IPS-15b (cell line): ENCODE data around the gene KRTAP10-10.
"Not testable (repeated sequence)": the region's sequence is repeated elsewhere in the genome, so short reads cannot be mapped to it uniquely, and the experiment has no call there.

Experiments
- H3K27me3 ChIP-seq: one replicate; pipeline ENCODE4 v1.6.1; 2013; ENCODE audit warnings: low read length; ENCODE audit not compliant: control insufficient read depth, insufficient read depth
- H3K36me3 ChIP-seq: one replicate; pipeline ENCODE4 v1.6.1; 2013; ENCODE audit warnings: low read length; ENCODE audit not compliant: control insufficient read depth, insufficient read depth
- H3K4me1 ChIP-seq: one replicate; pipeline ENCODE4 v1.6.1; 2013; ENCODE audit warnings: mild to moderate bottlenecking, low read length; ENCODE audit not compliant: control insufficient read depth, insufficient read depth
- H3K4me3 ChIP-seq: one replicate; pipeline ENCODE4 v1.5.1; 2013; ENCODE audit warnings: low read depth, low read length
- H3K9ac ChIP-seq: one replicate; pipeline ENCODE4 v1.6.1; 2013; ENCODE audit warnings: low read depth, mild to moderate bottlenecking, low read length
- H3K9me3 ChIP-seq: one replicate; pipeline ENCODE4 v1.6.1; 2013; ENCODE audit warnings: mild to moderate bottlenecking, low read length; ENCODE audit not compliant: control insufficient read depth, insufficient read depth

The KRTAP10-10 gene

DNA sequence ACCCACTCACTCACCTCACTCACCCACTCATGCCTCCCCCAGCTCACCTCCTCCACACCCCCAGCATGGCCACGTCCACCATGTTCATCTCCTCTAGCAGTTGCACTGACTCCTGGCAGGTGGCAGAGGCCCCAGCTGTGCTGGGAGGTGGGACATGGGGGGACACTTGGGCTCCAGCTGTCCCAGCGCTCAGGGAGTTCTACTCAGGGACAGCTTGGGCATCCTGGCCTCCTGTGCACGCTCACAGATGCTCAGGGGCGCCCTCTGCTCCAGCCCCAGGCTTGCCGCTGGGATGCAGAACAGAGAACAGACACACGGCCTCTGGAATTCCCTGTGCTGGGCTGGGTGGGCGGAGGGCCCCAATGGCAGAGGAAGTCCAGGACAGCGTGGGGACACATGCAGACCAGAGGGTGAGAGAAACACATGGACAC, 20.1 kb upstream of the KRTAP10-10 start:
- no peaks in the 10 kb centered on the region for H3K4me1 ChIP-seq

DNA sequence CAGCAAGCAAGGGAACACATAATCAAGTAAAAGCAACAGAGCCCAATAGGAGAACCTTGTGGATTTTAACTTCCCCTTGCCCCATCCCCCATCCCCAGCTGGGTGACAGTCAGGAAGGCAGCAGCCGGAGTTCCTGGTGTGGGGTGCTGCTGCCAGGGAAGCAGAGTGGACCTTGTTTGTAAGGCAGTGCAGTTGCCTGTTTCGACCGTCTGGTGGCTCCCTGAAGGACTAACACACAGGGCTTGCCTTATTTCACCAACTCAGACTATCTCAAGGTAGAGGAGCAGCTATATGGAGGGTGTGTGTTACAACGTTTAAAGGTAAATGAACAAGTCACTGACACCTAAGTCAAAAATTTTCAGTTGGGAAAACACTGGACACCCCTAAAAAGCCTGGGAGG, 18.7 kb upstream of the KRTAP10-10 start:
- Histone ChIP-seq H3K4me1 (no peaks in the 10 kb centered on the region), H3K36me3 (no peaks in the 10 kb centered on the region), H3K9me3 (peaks cover 3% of the 10 kb centered on the region), H3K9ac (no peak overlapping the region), H3K27me3 (no peaks in the 10 kb centered on the region), H3K4me3 (no peak overlapping the region)

More for the DNA sequence above, 20.1 kb upstream of the KRTAP10-10 start:
- H3K4me3 ChIP-seq = no peak overlapping the region
- no peaks in the 10 kb centered on the region for H3K36me3 ChIP-seq
- H3K9ac ChIP-seq = no peak overlapping the region
- H3K27me3 ChIP-seq = no peaks in the 10 kb centered on the region
- H3K9me3 ChIP-seq = no peaks in the 10 kb centered on the region

- Histone ChIP-seq H3K36me3 (no peaks in the 10 kb centered on the region), H3K4me3 (no peak overlapping the region), H3K27me3 (no peaks in the 10 kb centered on the region), H3K4me1 (no peaks in the 10 kb centered on the region), H3K9me3 (peaks cover 6% of the 10 kb centered on the region), H3K9ac (no peak overlapping the region)
Measured at GRCh38 chr21:44618909-44619308, 18.2 kb upstream of the KRTAP10-10 start.

DNA sequence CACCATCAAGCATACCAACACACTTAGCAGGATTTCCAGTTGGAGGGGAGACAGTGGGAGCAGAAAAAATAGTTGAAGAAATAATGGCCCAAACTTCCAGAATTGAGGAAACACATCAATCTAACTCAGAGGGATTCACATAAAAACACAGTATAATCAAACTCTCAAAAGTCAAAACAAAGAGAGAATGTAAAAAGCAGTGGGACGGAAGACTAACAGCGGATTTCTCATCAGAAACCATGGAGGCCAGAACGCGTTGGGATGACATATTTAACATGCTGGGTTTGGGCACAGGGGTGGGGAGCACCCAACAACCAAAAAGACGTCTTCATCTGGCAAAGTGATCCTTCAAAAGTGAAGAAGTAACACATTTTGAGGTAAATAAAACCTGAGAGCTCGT, 17.3 kb upstream of the KRTAP10-10 start:
- no peaks in the 10 kb centered on the region for H3K27me3 ChIP-seq
- no peaks in the 10 kb centered on the region for H3K36me3 ChIP-seq
- no peak overlapping the region for H3K9ac ChIP-seq
- no peaks in the 10 kb centered on the region for H3K4me1 ChIP-seq
- H3K4me3 ChIP-seq = no peak overlapping the region
- peaks cover 8% of the 10 kb centered on the region for H3K9me3 ChIP-seq

DNA sequence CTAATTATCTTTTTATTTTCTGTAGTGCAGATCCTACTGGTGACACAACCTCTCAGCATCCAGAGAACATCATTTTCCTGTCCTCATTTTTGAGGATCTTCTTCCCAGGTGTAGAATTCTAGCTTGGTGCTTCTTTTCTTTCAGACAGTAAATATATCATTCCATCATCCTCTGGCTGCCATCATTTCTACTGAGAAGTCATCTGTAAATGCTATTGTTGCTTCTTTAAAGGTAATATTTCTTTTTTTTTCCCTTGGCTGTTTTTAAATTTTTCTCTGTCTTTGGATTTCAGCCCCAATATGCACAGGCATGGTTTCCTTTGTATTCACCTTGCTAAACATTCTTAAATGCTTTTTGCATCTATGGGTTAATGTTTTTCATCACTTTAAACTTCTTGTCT, 13.6 kb upstream of the KRTAP10-10 start:
- Histone ChIP-seq H3K27me3 (no peaks in the 10 kb centered on the region), H3K9me3 (peaks cover 8% of the 10 kb centered on the region), H3K4me1 (no peaks in the 10 kb centered on the region), H3K4me3 (no peak overlapping the region), H3K36me3 (no peaks in the 10 kb centered on the region), H3K9ac (no peak overlapping the region)

DNA sequence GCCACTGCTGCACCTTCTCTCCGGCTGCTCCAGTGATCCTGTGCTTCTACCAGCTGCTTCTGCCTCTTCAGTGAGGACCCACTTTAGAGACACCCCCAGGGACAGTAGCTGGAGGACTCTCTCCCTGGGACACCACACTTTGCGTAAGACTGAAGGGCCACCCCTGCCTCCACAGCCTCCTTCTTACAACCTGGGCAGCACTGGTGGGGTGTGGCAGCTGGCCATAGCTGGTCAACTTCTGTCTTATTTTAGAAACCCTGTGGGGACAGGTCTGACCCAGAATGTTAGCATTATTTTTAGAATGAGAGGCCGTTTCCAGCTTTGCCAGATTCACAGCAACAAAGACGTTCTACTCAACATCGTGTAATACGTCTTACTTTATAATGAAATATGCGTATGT, 11.4 kb upstream of the KRTAP10-10 start:
- Histone ChIP-seq H3K27me3 (no peaks in the 10 kb centered on the region), H3K4me3 (no peak overlapping the region), H3K9me3 (peaks cover 8% of the 10 kb centered on the region)

DNA sequence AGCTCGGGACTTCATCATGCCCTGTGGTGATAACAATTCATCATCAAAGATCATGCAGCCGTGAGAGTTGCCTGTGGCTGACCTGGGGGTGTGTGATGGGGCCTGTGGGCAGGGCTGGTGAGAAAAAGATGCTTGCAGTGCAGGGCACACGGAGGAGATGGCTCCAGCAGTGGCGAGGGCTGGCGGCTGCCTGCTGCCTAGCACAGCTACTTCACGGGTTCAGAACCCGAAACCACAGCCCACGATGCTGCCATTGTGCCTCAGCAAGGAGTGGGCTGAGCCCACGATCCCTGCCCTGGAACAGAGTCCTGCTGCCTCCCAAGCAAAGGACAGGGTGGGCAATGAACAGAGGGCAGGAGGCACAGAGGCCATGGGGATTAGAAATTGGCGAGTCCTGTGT, 10.9 kb upstream of the KRTAP10-10 start:
- peaks cover 8% of the 10 kb centered on the region for H3K9me3 ChIP-seq
- H3K4me1 ChIP-seq = no peaks in the 10 kb centered on the region
- H3K27me3 ChIP-seq = no peaks in the 10 kb centered on the region
- no peak overlapping the region for H3K4me3 ChIP-seq
- H3K9ac ChIP-seq = no peak overlapping the region
- no peaks in the 10 kb centered on the region for H3K36me3 ChIP-seq

More for the DNA sequence above, 11.4 kb upstream of the KRTAP10-10 start:
- H3K9ac ChIP-seq = no peak overlapping the region
- H3K36me3 ChIP-seq = no peaks in the 10 kb centered on the region
- no peaks in the 10 kb centered on the region for H3K4me1 ChIP-seq

- Histone ChIP-seq H3K9me3 (peaks cover 8% of the 10 kb centered on the region), H3K36me3 (no peaks in the 10 kb centered on the region), H3K4me3 (no peak within 1 kb of the TSS), H3K27me3 (no peaks in the 10 kb centered on the region), H3K9ac (no peak within 1 kb of the TSS), H3K4me1 (no peaks in the 10 kb centered on the region)
Measured at GRCh38 chr21:44626673-44627143, 10.4 kb upstream of the KRTAP10-10 start, which contains the start of gene KRTAP10-9. Gene KRTAP10-9 (plus strand): TSS chr21:44627093. CDS start chr21:44627172, 79 bp downstream.

DNA sequence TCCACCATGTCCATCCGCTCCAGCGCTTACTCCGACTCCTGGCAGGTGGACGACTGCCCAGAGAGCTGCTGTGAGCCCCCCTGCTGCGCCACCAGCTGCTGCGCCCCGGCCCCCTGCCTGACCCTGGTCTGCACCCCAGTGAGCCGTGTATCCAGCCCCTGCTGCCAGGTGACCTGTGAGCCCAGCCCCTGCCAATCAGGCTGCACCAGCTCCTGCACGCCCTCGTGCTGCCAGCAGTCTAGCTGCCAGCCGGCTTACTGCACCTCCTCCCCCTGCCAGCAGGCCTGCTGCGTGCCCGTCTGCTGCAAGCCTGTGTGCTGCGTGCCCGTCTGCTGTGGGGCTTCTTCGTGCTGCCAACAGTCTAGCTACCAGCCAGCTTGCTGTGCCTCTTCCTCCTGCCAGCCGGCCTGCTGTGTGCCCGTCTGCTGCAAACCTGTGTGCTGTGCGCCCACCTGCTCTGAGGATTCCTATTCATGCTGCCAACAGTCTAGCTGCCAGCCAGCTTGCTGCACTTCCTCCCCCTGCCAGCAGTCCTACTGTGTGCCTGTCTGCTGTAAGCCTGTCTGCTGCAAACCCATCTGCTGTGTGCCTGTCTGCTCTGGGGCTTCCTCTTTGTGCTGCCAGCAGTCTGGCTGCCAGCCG, 9.9 kb upstream of the KRTAP10-10 start:
- not testable (repeated sequence) for H3K9ac ChIP-seq, H3K9me3 ChIP-seq, H3K4me3 ChIP-seq, H3K36me3 ChIP-seq, H3K4me1 ChIP-seq, H3K27me3 ChIP-seq

GRCh38 chr21:44627831-44628233, 9.3 kb upstream of the KRTAP10-10 start:
- H3K9me3 ChIP-seq, H3K4me3 ChIP-seq, H3K4me1 ChIP-seq, H3K36me3 ChIP-seq, H3K9ac ChIP-seq, H3K27me3 ChIP-seq: not testable (repeated sequence)

GRCh38 chr21:44628707-44629391, 8.3 kb upstream of the KRTAP10-10 start:
- Histone ChIP-seq H3K36me3 (no peaks in the 10 kb centered on the region), H3K4me3 (no peak overlapping the region), H3K9me3 (peaks cover 3% of the 10 kb centered on the region), H3K27me3 (no peaks in the 10 kb centered on the region), H3K4me1 (no peaks in the 10 kb centered on the region), H3K9ac (no peak overlapping the region)

DNA sequence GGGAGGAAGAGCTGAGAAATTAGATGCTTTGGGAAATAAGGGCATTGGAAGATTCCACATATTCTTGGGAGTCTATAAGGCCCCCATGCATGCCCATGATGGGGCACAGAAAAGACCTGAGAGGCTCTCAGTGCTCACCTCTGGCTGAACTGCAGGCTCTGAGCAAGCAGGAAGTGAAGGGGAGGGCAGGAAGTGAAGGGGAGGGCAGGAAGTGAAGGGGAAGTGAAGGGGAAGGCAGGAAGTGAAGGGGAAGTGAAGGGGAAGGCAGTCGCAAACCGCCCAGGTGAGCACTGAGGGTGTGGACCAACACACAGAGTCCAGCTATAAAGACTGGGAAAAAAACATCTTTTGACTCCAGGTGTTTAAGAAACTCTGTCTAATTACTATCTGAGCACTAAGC, 6.7 kb upstream of the KRTAP10-10 start:
- Histone ChIP-seq H3K4me3 (no peak overlapping the region), H3K36me3 (no peaks in the 10 kb centered on the region), H3K4me1 (no peaks in the 10 kb centered on the region), H3K27me3 (no peaks in the 10 kb centered on the region), H3K9me3 (no peaks in the 10 kb centered on the region), H3K9ac (no peak overlapping the region)
